ENCODE data around the gene SERTAD4.

SERTAD4 gene

GRCh38 chr1:210231846-210232510 lies 618 bp upstream of the SERTAD4 start:
- in situ Hi-C loops (cut with MboI; ENCODE audit: low sequenced_read_pairs): no loop called here

- in situ Hi-C loops (cut with MboI; ENCODE audit: low sequenced_read_pairs): no loop called here
Measured at GRCh38 chr1:210233216-210233494, 559 bp downstream of the SERTAD4 start.

- in situ Hi-C loops (cut with MboI; ENCODE audit: low sequenced_read_pairs): no loop called here
Measured at GRCh38 chr1:210233495-210234328, 1.1 kb downstream of the SERTAD4 start.

- in situ Hi-C loops (cut with MboI; ENCODE audit: low sequenced_read_pairs): no loop called here
Measured at GRCh38 chr1:210234329-210234757, 1.7 kb downstream of the SERTAD4 start.

GRCh38 chr1:210235363-210236053 lies 2.9 kb downstream of the SERTAD4 start:
- in situ Hi-C loops (cut with MboI; ENCODE audit: low sequenced_read_pairs): no loop called here

- in situ Hi-C loops (cut with MboI; ENCODE audit: low sequenced_read_pairs): no loop called here
Measured at GRCh38 chr1:210236386-210236839, 3.8 kb downstream of the SERTAD4 start.

- in situ Hi-C loops (cut with MboI; ENCODE audit: low sequenced_read_pairs): no loop called here
Measured at GRCh38 chr1:210236840-210237409, 4.3 kb downstream of the SERTAD4 start.

- in situ Hi-C loops (cut with MboI; ENCODE audit: low sequenced_read_pairs): no loop called here
Measured at GRCh38 chr1:210237479-210237878, 4.9 kb downstream of the SERTAD4 start.

- in situ Hi-C loops (cut with MboI; ENCODE audit: low sequenced_read_pairs): no loop called here
Measured at GRCh38 chr1:210237981-210238380, 5.4 kb downstream of the SERTAD4 start.

- in situ Hi-C loops (cut with MboI; ENCODE audit: low sequenced_read_pairs): no loop called here
Measured at GRCh38 chr1:210239349-210240111, 6.9 kb downstream of the SERTAD4 start.

- in situ Hi-C loops (cut with MboI; ENCODE audit: low sequenced_read_pairs): no loop called here
Measured at GRCh38 chr1:210241121-210241520, 8.5 kb downstream of the SERTAD4 start.

- in situ Hi-C loops (cut with MboI; ENCODE audit: low sequenced_read_pairs): no loop called here
Measured at GRCh38 chr1:210244746-210245367, 12.3 kb downstream of the SERTAD4 start.

- in situ Hi-C loops (cut with MboI; ENCODE audit: low sequenced_read_pairs): no loop called here
Measured at GRCh38 chr1:210246447-210246846, 13.9 kb downstream of the SERTAD4 start.

GRCh38 chr1:210248341-210248740 lies 15.7 kb downstream of the SERTAD4 start:
- in situ Hi-C loops (cut with MboI; ENCODE audit: low sequenced_read_pairs): no loop called here

- in situ Hi-C loops (cut with MboI; ENCODE audit: low sequenced_read_pairs): no loop called here
Measured at GRCh38 chr1:210250665-210250997, 18.0 kb downstream of the SERTAD4 start.

- in situ Hi-C loops (cut with MboI; ENCODE audit: low sequenced_read_pairs): no loop called here
Measured at GRCh38 chr1:210250998-210251679, 18.5 kb downstream of the SERTAD4 start.

GRCh38 chr1:210251680-210252490 lies 19.3 kb downstream of the SERTAD4 start:
- in situ Hi-C loops (cut with MboI; ENCODE audit: low sequenced_read_pairs): no loop called here

- in situ Hi-C loops (cut with MboI; ENCODE audit: low sequenced_read_pairs): no loop called here
Measured at GRCh38 chr1:210252621-210253051, 20.0 kb downstream of the SERTAD4 start.

GRCh38 chr1:210254298-210254697 lies 21.7 kb downstream of the SERTAD4 start:
- in situ Hi-C loops (cut with MboI; ENCODE audit: low sequenced_read_pairs): no loop called here
